Measurements from ENCODE around the gene ADAM19. TPM values are rescaled to one million over a fixed set of nuclear protein-coding genes. Genes with fewer than 3 reads are reported as not detected.

Gene ADAM19
- total RNA-seq, 4 donors from 2014 or later: 4.0 to 28.1 (median 15.1) TPM

- intact Hi-C loops (cut with DNase I; ENCODE audit: low total_unique reads): no loop called here
- Histone ChIP-seq H3K27me3 (no peaks in the 10 kb centered on the region), H3K9me3 (no peaks in the 10 kb centered on the region), H3K36me3 (no peaks in the 10 kb centered on the region), H3K4me3 (no peak overlapping the region), H3K27ac (peak overlapping the region; percentile 81 to 84 (median 83)), H3K4me1 (peaks cover 19 to 71% (median 34%) of the 10 kb centered on the region in 4 donors)
- no peak for DNase-seq
- 60 to 69% methylated on average over 3 of the region's 3 CpGs for WGBS, 2 donors (ENCODE audit: low coverage in 1 of 2)
- in situ Hi-C loops (cut with MboI; ENCODE audit: low pct_ligation_motif_present in 1 of 4, low pct_unique_long_range_greater_than_20kb in 1 of 4, low sequenced_read_pairs in 3 of 4): no loop called here
- no peak for TF ChIP-seq POLR2A (IDR thresholded peaks at IDR 0.05)
- TF ChIP-seq CTCF (IDR thresholded peaks at IDR 0.05): no peak
- no peak for TF ChIP-seq POLR2AphosphoS5 (IDR thresholded peaks at IDR 0.05)
- TF ChIP-seq EP300 (IDR thresholded peaks at IDR 0.05; ENCODE audit: low read depth): no peak
These were observed 27.5 kb downstream of the ADAM19 start for GRCh38 chr5:157547941-157548512.

- H3K27ac ChIP-seq: peak overlapping the region; percentile 81 to 84 (median 83)
- H3K4me1 ChIP-seq: peaks cover 34 to 85% (median 44%) of the 10 kb centered on the region in 4 donors
- no peak overlapping the region for H3K4me3 ChIP-seq
- no peak for DNase-seq
- WGBS, 2 donors (ENCODE audit: low coverage in 1 of 2): 49 to 61% methylated on average over 4 to 6 of the region's 6 CpGs
- no peaks in the 10 kb centered on the region for H3K27me3 ChIP-seq
- no peaks in the 10 kb centered on the region for H3K36me3 ChIP-seq
- intact Hi-C loops (cut with DNase I; ENCODE audit: low total_unique reads) (no loop called here), in situ Hi-C loops (cut with MboI; ENCODE audit: low pct_ligation_motif_present in 1 of 4, low pct_unique_long_range_greater_than_20kb in 1 of 4, low sequenced_read_pairs in 3 of 4) (no loop called here)
- no peaks in the 10 kb centered on the region for H3K9me3 ChIP-seq
- no peak for TF ChIP-seq EP300 (IDR thresholded peaks at IDR 0.05; ENCODE audit: low read depth)
- no peak for TF ChIP-seq CTCF (IDR thresholded peaks at IDR 0.05)
- no peak for TF ChIP-seq POLR2AphosphoS5 (IDR thresholded peaks at IDR 0.05)
- no peak for TF ChIP-seq POLR2A (IDR thresholded peaks at IDR 0.05)
These were observed 29.0 kb downstream of the ADAM19 start for GRCh38 chr5:157546456-157547100.

- in situ Hi-C loops (cut with MboI; ENCODE audit: low pct_ligation_motif_present in 1 of 4, low pct_unique_long_range_greater_than_20kb in 1 of 4, low sequenced_read_pairs in 3 of 4): no loop called here
- Histone ChIP-seq H3K27me3 (no peaks in the 10 kb centered on the region), H3K9me3 (no peaks in the 10 kb centered on the region), H3K27ac (peak overlapping the region; percentile 81 to 84 (median 83)), H3K4me1 (peaks cover 40 to 91% (median 50%) of the 10 kb centered on the region in 4 donors), H3K4me3 (no peak overlapping the region), H3K36me3 (no peaks in the 10 kb centered on the region)
- no peak for DNase-seq
- TF ChIP-seq CTCF (IDR thresholded peaks at IDR 0.05): no peak
- no peak for TF ChIP-seq POLR2AphosphoS5 (IDR thresholded peaks at IDR 0.05)
- TF ChIP-seq POLR2A (IDR thresholded peaks at IDR 0.05): no peak
- no peak for TF ChIP-seq EP300 (IDR thresholded peaks at IDR 0.05; ENCODE audit: low read depth)
- intact Hi-C loops (cut with DNase I; ENCODE audit: low total_unique reads): no loop called here
- WGBS, 2 donors (ENCODE audit: low coverage in 1 of 2): 83 to 92% methylated on average over 2 to 4 of the region's 4 CpGs
These were observed 29.8 kb downstream of the ADAM19 start for GRCh38 chr5:157545610-157546310.

GRCh38 chr5:157544623-157544989, 31.0 kb downstream of the ADAM19 start:
- Histone ChIP-seq H3K36me3 (no peaks in the 10 kb centered on the region), H3K4me1 (peaks cover 52 to 98% (median 58%) of the 10 kb centered on the region in 4 donors), H3K27me3 (no peaks in the 10 kb centered on the region), H3K27ac (peak overlapping the region; percentile 81 to 84 (median 83)), H3K4me3 (no peak overlapping the region), H3K9me3 (no peaks in the 10 kb centered on the region)
- no peak for TF ChIP-seq POLR2A (IDR thresholded peaks at IDR 0.05)
- TF ChIP-seq EP300 (IDR thresholded peaks at IDR 0.05; ENCODE audit: low read depth): no peak
- no peak for TF ChIP-seq POLR2AphosphoS5 (IDR thresholded peaks at IDR 0.05)
- TF ChIP-seq CTCF (IDR thresholded peaks at IDR 0.05): no peak
- intact Hi-C loops (cut with DNase I; ENCODE audit: low total_unique reads) (no loop called here), in situ Hi-C loops (cut with MboI; ENCODE audit: low pct_ligation_motif_present in 1 of 4, low pct_unique_long_range_greater_than_20kb in 1 of 4, low sequenced_read_pairs in 3 of 4) (no loop called here)
- DNase-seq: no peak
- 60 to 74% methylated on average over 4 to 7 of the region's 7 CpGs for WGBS, 2 donors (ENCODE audit: low coverage in 1 of 2)
